ENCODE data around the gene TRIO.

The TRIO gene

DNA sequence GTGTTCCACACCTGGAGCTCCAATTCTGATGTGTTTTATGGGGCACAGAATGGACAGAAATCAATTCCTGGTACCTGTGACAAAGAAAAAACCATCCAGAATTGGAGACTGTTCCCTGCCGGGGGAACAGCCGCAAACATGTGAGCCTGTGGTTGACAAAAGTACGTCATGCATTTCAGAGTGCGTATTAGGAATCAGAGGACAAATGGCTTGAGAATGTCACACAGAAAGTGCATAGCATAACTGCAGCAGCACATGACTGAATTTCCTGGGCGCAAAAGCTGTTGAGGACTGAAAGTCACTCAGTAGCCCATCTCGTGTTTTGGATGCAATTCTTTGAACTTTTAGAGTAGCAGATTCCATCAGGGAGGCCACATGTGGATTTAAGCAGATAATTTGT, 85.1 kb downstream of the TRIO start:
- TF ChIP-seq, protein P1, sequence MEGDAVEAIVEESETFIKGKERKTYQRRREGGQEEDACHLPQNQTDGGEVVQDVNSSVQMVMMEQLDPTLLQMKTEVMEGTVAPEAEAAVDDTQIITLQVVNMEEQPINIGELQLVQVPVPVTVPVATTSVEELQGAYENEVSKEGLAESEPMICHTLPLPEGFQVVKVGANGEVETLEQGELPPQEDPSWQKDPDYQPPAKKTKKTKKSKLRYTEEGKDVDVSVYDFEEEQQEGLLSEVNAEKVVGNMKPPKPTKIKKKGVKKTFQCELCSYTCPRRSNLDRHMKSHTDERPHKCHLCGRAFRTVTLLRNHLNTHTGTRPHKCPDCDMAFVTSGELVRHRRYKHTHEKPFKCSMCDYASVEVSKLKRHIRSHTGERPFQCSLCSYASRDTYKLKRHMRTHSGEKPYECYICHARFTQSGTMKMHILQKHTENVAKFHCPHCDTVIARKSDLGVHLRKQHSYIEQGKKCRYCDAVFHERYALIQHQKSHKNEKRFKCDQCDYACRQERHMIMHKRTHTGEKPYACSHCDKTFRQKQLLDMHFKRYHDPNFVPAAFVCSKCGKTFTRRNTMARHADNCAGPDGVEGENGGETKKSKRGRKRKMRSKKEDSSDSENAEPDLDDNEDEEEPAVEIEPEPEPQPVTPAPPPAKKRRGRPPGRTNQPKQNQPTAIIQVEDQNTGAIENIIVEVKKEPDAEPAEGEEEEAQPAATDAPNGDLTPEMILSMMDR (IDR thresholded peaks at IDR 0.05), result no peak
- no peaks in the 10 kb centered on the region for H3K4me1 ChIP-seq
- peaks cover 57% of the 10 kb centered on the region for H3K79me2 ChIP-seq
- no peaks in the 10 kb centered on the region for H3K36me3 ChIP-seq (ENCODE audit: control insufficient read depth, insufficient read depth, low read length)
- H3K4me2 ChIP-seq (ENCODE audit: low read length), result no peak overlapping the region
- no peak overlapping the region for H3K9ac ChIP-seq
- no peak overlapping the region for H3K4me3 ChIP-seq (ENCODE audit: low read depth, low read length)
- H2AFZ ChIP-seq, result no peak overlapping the region
- H3K27me3 ChIP-seq (ENCODE audit: control insufficient read depth, insufficient read depth, low read length), result no peaks in the 10 kb centered on the region
- no peaks in the 10 kb centered on the region for H3K9me3 ChIP-seq (ENCODE audit: control insufficient read depth, low read length)
- H3K27ac ChIP-seq, result no peak overlapping the region

DNA sequence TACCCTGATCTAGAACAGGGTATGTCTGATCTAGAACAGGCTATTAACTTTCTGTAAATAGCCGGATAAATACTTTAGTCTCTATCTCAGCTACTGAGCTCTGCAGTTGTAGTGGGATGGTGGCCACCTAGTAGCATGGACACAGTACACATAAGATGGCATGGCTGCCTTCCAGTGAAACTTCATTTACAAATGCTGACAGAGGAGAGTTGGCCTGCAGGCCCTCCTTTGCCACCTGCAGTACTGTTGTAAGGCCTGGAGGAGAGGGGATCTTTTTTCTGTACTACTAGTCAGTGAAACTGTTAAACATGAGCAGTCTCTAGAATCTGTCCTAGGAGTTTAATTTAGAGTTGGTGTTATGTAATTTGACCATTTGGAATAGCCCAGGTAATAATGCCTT, 86.0 kb downstream of the TRIO start:
- H3K36me3 ChIP-seq (ENCODE audit: control insufficient read depth, insufficient read depth, low read length), result no peaks in the 10 kb centered on the region
- TF ChIP-seq, protein P1 (IDR thresholded peaks at IDR 0.05), result no peak
- H3K4me1 ChIP-seq, result no peaks in the 10 kb centered on the region
- H3K4me2 ChIP-seq (ENCODE audit: low read length), result no peak overlapping the region
- no peaks in the 10 kb centered on the region for H3K9me3 ChIP-seq (ENCODE audit: control insufficient read depth, low read length)
- H3K79me2 ChIP-seq, result peaks cover 63% of the 10 kb centered on the region
- H3K9ac ChIP-seq, result no peak overlapping the region
- no peak overlapping the region for H3K27ac ChIP-seq
- H3K4me3 ChIP-seq (ENCODE audit: low read depth, low read length), result no peak overlapping the region
- no peaks in the 10 kb centered on the region for H3K27me3 ChIP-seq (ENCODE audit: control insufficient read depth, insufficient read depth, low read length)
- H2AFZ ChIP-seq, result no peak overlapping the region

DNA sequence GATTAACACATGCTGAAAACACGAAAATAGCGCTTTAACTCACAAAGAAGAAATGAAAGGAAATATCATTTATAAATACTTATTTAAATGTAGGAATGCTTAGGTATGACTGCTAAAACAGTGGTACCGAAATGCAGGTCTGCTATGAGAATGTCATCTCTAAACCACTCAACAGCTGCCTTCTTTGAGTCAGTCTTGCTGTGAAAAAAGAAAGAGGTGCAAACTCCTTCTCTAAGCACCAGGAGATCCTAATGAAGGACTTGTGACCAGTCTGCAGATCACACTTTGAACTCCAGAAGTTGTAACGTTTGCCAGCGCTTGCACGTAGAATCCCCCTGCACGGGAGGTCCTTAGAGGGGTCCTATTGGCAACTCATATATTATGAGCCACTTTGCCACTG, 86.6 kb downstream of the TRIO start:
- H3K79me2 ChIP-seq, result peaks cover 62% of the 10 kb centered on the region
- TF ChIP-seq, protein P1 (IDR thresholded peaks at IDR 0.05), result no peak

DNA sequence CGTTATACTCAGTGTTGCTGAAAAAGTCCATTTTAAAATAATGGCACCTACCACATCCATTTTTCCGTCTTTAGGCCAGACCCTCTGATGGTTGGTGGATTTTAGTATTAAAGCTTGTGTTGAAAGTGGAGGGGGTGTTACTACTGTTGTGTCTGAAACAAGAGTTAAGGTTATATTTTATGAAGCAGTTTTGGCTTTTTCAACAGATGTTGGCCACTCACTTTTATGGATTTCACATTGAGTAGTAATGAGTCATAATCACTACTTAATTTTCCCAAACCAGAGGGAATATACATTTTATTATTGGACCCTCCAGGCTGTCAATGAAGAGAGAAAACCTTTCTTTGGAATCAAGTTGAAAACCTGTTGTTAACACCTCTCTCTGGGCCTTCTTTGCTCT, 88.0 kb downstream of the TRIO start:
- no peak overlapping the region for H3K27ac ChIP-seq
- TF ChIP-seq, protein P1 (IDR thresholded peaks at IDR 0.05), result no peak
- no peaks in the 10 kb centered on the region for H3K9me3 ChIP-seq (ENCODE audit: control insufficient read depth, low read length)
- H3K4me1 ChIP-seq, result no peaks in the 10 kb centered on the region
- peaks cover 56% of the 10 kb centered on the region for H3K79me2 ChIP-seq
- H3K4me3 ChIP-seq (ENCODE audit: low read depth, low read length), result no peak overlapping the region
- no peak overlapping the region for H2AFZ ChIP-seq
- no peak overlapping the region for H3K4me2 ChIP-seq (ENCODE audit: low read length)
- H3K36me3 ChIP-seq (ENCODE audit: control insufficient read depth, insufficient read depth, low read length), result no peaks in the 10 kb centered on the region
- no peak overlapping the region for H3K9ac ChIP-seq
- no peaks in the 10 kb centered on the region for H3K27me3 ChIP-seq (ENCODE audit: control insufficient read depth, insufficient read depth, low read length)

More for the DNA sequence above, 86.6 kb downstream of the TRIO start:
- Histone ChIP-seq H3K4me3 (ENCODE audit: low read depth, low read length) (no peak overlapping the region), H3K4me2 (ENCODE audit: low read length) (no peak overlapping the region), H3K27me3 (ENCODE audit: control insufficient read depth, insufficient read depth, low read length) (no peaks in the 10 kb centered on the region), H3K9me3 (ENCODE audit: control insufficient read depth, low read length) (no peaks in the 10 kb centered on the region), H3K4me1 (no peaks in the 10 kb centered on the region), H3K27ac (no peak overlapping the region), H3K36me3 (ENCODE audit: control insufficient read depth, insufficient read depth, low read length) (no peaks in the 10 kb centered on the region), H2AFZ (no peak overlapping the region), H3K9ac (no peak overlapping the region)

DNA sequence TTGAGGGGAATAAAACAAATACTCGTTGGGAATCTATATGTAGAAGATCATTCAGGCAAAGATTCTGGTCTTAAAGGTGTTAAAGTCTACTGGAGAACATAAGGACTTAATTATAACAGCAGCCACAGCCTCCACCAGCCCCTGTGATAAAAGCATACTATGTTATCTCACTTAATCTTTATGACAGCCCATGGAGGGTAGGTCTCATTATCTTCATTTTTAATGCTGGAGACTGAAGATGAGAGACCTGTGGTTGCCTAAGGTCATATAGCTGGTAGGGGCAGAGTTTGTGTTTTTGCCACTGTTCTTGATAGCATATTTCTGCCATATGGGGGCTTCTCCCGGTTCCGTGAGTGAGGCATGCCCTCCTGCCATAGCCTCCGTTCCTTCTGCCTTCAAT, 88.7 kb downstream of the TRIO start:
- Histone ChIP-seq H3K4me2 (ENCODE audit: low read length) (no peak overlapping the region), H2AFZ (no peak overlapping the region), H3K79me2 (peaks cover 51% of the 10 kb centered on the region), H3K36me3 (ENCODE audit: control insufficient read depth, insufficient read depth, low read length) (no peaks in the 10 kb centered on the region), H3K9ac (no peak overlapping the region), H3K27me3 (ENCODE audit: control insufficient read depth, insufficient read depth, low read length) (no peaks in the 10 kb centered on the region), H3K9me3 (ENCODE audit: control insufficient read depth, low read length) (no peaks in the 10 kb centered on the region), H3K4me1 (no peaks in the 10 kb centered on the region), H3K27ac (no peak overlapping the region), H3K4me3 (ENCODE audit: low read depth, low read length) (no peak overlapping the region)
- TF ChIP-seq, protein P1 (IDR thresholded peaks at IDR 0.05), result no peak
